ENCODE results near the gene ANXA9. TPM values are rescaled to one million over a fixed set of nuclear protein-coding genes. Genes with fewer than 3 reads are reported as not detected.

ANXA9 gene
- total RNA-seq, 1 donor from 2014 or later = 0.40 TPM

DNA sequence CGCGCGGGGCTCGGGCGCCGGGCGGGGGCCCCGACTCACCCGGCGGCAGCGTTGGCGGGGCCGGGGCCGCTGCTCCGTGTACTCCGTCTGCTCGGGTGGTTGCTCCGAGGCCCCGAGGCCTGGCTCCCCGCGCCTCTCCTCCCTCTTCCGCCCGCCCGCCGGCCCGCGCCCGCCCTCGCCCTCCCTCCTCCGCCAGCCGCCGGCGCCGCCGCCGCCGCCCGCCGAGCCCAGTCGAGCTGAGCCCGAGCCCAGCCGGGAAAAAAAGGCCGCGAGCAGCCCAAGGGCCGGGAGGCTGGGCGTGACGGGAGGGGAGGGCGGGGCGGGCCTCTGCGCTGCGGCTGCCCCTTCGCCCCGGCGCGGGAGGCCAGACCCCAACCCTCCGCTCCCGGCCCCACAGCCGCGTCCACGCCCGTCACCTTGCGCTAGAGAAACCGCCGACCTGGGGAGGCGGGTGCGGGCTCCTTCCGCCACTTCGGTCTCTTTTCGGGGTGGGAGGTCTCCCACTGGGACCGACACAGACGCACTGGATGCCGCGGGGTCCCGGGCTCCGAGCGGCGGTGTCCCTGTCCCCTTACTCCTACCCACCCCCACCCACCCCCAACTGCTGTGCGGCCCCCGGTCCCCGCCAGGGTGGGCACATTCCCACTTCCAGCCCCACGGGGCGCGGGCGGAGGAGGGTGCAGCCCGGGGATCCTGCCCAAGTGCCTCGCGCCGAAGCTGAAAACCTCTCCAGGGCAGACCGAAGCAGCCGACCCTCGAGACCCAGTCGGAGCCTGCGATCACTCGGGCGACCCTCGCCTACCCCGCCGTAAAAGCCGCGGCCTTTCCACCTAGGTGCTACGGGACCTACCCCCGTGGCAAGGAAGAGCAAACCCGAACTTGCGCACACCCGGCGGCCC, 7.3 kb upstream of the ANXA9 start, which contains the start of gene CERS2:
TSS of gene CERS2 (minus strand) at position 256 of the 899 bp plus-strand sequence. CDS start 5,745 bp downstream, outside the sequence.
- peak; percentile 65 for ATAC-seq

DNA sequence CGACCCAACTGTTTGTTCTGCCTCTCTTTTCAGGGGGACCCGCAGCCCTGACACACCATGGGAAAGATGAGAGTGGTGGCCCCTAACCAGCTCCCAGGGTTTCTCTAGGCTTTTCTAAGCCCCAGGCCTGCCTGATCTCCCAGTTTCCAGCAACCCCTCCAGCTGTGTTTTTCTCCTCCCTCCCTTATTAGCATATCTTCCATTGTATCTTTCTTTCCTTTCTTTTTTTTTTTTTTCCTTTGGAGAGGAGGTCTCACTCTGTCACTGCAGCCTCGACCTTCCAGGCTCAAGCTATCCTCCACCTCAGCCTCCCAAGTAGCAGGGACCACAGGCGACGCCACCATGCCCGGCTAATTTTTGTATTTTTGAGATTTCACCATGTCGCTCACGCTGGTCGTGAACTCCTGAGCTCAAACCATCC, 5.7 kb upstream of the ANXA9 start:
- no peak for ATAC-seq

- ATAC-seq = peak; percentile 62
Measured at GRCh38 chr1:150976879-150977694, 5.0 kb upstream of the ANXA9 start.

GRCh38 chr1:150979092-150980056, 2.7 kb upstream of the ANXA9 start:
- ATAC-seq = peak; percentile 46

GRCh38 chr1:150981177-150981804, 801 bp upstream of the ANXA9 start:
- ATAC-seq = peak; percentile 24

DNA sequence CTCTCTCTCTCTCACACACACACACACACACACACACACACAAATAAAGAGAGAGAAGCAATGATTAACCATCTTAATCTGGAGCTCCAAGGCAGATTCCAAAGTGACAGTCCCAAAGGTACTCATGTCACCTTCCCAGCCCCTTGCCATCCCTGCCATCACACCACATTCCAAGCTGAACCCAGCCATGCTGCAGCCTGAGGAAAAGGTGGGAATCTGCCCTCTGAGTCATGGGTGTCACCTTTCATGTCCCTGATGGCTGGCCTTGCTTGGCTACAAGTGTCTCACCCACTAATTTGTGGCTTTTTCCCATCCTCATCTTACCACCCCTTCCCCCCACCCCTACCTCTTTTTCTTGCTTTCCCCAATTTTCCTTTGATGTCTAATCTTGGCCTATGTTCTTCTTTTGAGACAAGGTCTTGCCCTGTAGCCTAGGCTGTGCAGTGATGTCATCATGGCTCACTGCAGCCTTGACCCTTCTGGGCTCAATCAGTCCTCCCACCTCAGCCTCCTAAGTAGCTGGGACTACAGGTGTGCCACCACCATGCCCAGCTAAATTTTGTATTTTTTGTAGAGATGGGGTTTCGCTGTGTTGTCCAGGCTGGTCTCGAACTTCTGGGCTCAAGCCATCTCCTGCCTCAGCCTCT, 3.2 kb downstream of the ANXA9 start:
- no peak for ATAC-seq

- no peak for ATAC-seq
Measured at GRCh38 chr1:150987924-150988323, 5.8 kb downstream of the ANXA9 start.

GRCh38 chr1:150992626-150993025, 10.5 kb downstream of the ANXA9 start:
- ATAC-seq = no peak

DNA sequence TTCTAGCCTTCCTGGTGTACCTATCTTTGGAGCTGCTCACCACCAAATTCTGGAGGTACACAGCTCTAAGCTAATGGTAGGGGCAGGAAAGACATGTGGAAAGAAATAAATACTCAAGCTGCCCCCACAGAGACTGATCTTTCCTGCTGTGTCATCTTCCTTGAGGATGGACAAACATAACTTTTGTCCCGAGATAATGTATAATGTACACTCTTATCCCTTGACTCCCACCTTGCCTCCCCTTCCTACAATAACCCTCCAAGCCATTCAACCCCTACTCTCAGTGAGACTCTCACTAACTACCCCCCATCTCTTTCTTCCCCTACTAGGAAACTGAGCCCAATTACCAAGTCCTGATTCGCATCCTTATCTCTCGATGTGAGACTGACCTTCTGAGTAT, 12.2 kb downstream of the ANXA9 start:
- no peak for ATAC-seq

DNA sequence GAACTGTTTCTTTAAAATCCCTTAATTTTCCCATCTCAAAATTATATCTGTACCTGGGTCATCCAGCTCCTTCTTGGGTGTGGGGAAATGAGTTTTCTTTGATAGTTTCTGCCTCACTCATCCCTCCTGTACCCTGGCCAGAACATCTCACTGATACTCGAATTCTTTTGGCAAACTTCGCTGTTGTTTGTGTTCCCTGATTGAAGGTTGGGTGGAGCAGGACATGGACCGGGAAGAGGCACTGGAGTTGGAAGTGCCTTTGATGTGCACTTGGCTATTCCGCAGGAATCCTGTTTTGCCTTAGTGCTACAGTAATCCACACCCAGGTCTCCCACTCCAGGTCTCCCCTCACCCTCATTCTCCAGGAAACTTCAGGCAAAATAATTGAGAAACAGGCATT, 13.4 kb downstream of the ANXA9 start:
- ATAC-seq = no peak

DNA sequence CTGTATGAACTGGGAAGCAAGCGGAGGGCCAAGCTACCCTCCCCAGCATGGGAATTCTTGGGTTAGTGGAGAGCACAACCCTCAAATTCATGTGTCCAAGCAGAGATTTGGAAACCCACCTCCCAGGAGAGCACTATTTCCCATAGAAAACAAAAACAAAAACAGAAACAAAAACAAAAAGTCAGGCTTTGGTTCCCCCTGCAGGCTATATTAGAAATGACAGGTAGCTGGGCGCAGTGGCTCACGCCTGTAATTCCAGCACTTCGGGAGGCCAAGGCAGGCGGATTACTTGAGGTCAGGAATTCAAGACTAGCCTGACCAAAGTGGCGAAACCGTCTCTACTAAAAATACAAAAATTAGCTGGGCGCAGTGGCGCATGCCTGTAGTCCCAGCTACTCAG, 13.8 kb downstream of the ANXA9 start:
- ATAC-seq = no peak

GRCh38 chr1:150997126-150997872, 15.2 kb downstream of the ANXA9 start:
- no peak for ATAC-seq

DNA sequence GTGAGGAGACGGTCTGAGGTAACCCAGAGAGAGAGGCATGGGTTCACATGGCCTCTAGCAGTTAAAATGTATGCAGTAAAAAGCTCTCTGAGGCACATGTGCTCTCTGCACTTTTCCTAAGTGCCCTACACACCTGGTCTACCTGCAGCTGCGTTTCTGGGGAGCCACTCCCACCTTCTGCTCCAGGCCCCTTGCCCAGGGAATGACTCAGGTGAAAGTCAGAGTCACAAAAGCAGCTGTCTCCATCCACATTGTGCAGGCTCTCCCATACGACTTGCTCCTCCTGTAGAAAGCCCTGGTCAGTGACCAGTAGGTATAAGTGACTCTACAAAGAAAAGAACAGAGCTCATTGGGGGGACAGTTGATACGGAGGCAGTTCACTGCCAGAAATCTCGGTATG, 15.9 kb downstream of the ANXA9 start:
- no peak for ATAC-seq

- ATAC-seq = no peak
Measured at GRCh38 chr1:150999051-150999674, 17.1 kb downstream of the ANXA9 start.

DNA sequence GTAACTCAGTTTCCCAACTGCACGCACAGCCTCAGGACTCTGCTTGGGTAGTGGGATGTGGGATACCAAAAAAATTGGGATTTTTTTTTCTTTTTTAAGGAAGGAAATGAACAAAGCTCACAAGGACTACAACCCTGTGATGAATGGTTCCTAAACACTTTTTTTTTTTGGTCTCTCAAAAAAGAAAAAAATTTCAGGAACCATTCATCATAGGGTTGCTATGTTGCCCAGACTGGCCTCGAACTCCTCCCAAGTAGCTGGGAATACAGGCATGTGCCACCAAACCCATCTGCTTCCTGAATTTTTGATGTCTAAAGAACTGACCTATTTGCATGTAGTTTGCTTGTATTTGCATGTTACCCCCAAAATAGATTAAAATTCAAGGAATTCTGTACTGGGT, 17.8 kb downstream of the ANXA9 start:
- ATAC-seq = no peak

- ATAC-seq = no peak
Measured at GRCh38 chr1:151000408-151000807, 18.3 kb downstream of the ANXA9 start.

DNA sequence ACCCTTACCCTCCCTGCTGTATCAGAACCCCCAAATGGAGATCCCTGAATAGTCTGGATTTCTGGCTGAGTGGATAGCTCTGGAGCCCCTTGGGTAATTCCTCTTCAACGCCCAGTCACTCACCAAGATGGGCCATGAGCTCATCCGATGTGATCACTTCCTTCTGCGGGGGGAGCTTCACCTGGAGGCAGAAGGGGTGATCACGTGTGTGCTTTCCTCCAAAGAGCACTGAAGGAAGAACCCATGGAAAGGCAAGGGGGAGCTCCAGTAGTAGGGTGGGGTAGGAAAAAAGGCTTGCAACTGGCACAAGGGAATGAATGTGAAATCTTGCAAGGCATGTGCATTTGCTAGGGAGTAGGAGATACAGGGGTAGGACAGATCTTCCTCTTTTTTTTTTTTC, 19.5 kb downstream of the ANXA9 start:
- no peak for ATAC-seq

DNA sequence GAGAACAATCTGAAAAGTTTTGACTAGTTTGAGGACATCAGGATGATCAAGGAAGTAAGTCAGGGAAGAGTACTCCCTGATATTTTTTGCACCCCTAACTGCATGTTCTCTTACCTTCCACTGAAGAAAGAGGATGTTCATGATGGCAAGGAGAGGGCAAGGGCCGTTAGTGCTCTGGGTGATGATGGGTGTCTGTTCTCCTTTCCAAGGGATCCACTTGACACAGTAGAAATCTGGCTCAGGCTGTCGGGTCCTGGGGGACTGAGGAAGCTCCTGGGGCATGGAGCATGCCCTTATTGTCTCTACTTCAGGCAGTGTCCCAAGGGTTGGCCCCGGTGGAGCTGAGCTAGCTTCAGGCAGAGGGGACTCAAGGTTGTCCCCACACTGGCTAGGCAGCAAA, 20.0 kb downstream of the ANXA9 start:
- no peak for ATAC-seq

DNA sequence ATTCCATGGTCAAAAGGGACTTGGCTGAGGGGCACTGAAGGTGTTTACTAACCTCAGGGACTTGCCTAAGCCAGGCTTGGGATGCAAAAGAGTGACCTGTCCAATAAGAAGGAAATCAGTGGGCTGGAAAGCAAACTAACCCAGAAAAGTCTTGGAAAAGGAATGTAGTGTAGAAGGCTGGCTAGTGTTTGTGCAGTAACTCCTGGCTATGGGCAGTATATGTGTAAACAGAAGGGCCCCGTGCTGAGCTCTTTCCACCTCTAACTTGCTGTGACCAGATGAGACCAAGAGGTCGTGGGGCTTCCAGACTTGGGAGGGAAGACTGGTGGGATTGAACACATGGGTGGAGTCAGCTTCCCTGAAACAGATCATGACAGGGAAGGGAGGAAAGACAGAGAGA, 20.5 kb downstream of the ANXA9 start:
- ATAC-seq = no peak

DNA sequence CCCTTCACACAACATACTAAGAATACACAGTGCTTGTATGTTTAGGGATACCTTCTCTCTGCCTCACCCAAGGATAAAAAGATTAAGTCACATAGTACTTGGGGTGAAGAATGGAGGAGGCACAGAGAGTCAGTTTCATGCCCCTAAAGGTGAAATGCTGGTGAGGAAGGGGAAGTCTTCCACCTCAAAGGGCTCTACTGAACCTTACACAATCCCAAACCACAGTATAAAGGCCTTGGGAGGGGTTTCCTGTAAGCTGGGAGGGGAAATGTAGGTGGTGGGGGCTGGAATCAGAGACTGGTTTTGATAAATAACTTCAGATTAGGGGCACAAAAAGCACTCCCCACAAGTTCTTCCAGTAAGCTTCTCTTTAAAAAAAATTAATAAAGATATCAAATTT, 21.1 kb downstream of the ANXA9 start:
- no peak for ATAC-seq
